ENCODE measurements around the gene MSH3. TPM values are rescaled to one million over a fixed set of nuclear protein-coding genes. Genes with fewer than 3 reads are reported as not detected.
A peak's percentile ranks its signal among the peaks of the same experiment; 100 is the strongest.

The MSH3 gene
- total RNA-seq, 3 donors from 2014 or later (not counting 1 experiment from before 2014, with no cell fraction given): 11.6 to 17.1 (median 15.5) TPM

DNA sequence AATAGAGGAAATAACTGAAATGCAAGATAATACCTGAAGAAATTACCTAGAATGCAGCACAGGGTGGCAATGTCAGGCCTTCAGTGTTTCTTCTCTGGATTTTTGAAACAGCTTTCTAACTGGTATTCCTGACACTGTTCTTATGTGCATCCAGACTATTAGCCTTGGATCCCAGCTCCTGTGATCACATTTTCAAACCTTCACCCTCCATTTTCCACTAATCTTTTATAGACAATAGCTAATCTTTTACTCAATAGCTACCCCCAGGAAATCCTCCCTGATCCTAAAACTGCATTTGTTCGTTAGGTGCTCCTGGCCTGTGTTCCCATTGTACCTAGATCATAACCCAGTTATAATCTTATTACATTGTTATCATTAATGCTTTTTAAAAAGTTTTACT is 101.8 kb downstream of the MSH3 start:
- H3K4me3 ChIP-seq (ENCODE audit: low read length): no peak overlapping the region
- Mint-ChIP-seq H3K9me3 (no peaks in the 10 kb centered on the region), H3K27ac (peak overlapping the region; percentile 91 to 94), H3K36me3 (no peaks in the 10 kb centered on the region), H3K4me1 (peaks cover 62 to 75% of the 10 kb centered on the region in 2 donors), H3K4me3 (peak overlapping the region; percentile 75), H3K27me3 (ENCODE audit: low read depth in 2 of 2) (no peaks in the 10 kb centered on the region)
- H3K27ac ChIP-seq (ENCODE audit: low read length): peak overlapping the region; percentile 92
- H3K9me3 ChIP-seq (ENCODE audit: control insufficient read depth, insufficient read depth, low read length): no peaks in the 10 kb centered on the region
- TF ChIP-seq, protein P1, sequence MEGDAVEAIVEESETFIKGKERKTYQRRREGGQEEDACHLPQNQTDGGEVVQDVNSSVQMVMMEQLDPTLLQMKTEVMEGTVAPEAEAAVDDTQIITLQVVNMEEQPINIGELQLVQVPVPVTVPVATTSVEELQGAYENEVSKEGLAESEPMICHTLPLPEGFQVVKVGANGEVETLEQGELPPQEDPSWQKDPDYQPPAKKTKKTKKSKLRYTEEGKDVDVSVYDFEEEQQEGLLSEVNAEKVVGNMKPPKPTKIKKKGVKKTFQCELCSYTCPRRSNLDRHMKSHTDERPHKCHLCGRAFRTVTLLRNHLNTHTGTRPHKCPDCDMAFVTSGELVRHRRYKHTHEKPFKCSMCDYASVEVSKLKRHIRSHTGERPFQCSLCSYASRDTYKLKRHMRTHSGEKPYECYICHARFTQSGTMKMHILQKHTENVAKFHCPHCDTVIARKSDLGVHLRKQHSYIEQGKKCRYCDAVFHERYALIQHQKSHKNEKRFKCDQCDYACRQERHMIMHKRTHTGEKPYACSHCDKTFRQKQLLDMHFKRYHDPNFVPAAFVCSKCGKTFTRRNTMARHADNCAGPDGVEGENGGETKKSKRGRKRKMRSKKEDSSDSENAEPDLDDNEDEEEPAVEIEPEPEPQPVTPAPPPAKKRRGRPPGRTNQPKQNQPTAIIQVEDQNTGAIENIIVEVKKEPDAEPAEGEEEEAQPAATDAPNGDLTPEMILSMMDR (IDR thresholded peaks at IDR 0.05): no peak
- H3K27me3 ChIP-seq (ENCODE audit: control insufficient read depth, insufficient read depth, low read length): no peaks in the 10 kb centered on the region
- intact Hi-C loops (cut with micrococcal nuclease): loop anchor here (5.0 kb wide), 2 partner anchors 91 to 206 kb away; partner anchors contain the start of gene RASGRF2
- ATAC-seq (peak; percentile 25 to 44 (median 31)), DNase-seq (peak in 1 of 2 donors; percentile 23)
- 33% methylated on average over 1 of the region's 1 CpG for WGBS (ENCODE audit: insufficient coverage)
- H3K36me3 ChIP-seq (ENCODE audit: control insufficient read depth, insufficient read depth, low read length): no peaks in the 10 kb centered on the region
- H3K4me1 ChIP-seq (ENCODE audit: control insufficient read depth, insufficient read depth, low read length): peaks cover 19% of the 10 kb centered on the region

DNA sequence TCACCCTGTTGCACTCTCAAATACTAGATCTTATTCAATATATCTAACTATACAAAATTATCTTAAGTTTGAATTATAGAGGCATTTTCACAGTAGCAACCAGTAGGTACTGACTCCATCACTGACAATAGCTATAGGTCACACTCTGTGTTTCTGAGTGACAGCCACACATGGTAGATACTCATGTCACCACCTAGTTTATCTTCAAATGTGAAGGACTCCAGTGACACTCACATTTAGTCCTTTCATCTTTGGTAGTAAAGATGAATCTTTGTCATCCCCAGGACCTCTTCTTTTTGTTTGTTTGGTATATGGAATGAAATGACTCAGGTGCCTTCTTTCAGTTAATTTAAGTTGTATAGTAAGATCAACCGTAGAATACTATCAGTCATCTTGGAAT is 102.8 kb downstream of the MSH3 start:
- Histone ChIP-seq H3K9me3 (ENCODE audit: control insufficient read depth, insufficient read depth, low read length) (no peaks in the 10 kb centered on the region), H3K27ac (ENCODE audit: low read length) (peak overlapping the region; percentile 92), H3K4me1 (ENCODE audit: control insufficient read depth, insufficient read depth, low read length) (peaks cover 19% of the 10 kb centered on the region), H3K27me3 (ENCODE audit: control insufficient read depth, insufficient read depth, low read length) (no peaks in the 10 kb centered on the region), H3K4me3 (ENCODE audit: low read length) (no peak overlapping the region), H3K36me3 (ENCODE audit: control insufficient read depth, insufficient read depth, low read length) (no peaks in the 10 kb centered on the region)
- TF ChIP-seq, protein P1 (IDR thresholded peaks at IDR 0.05): no peak
- no peaks in the 10 kb centered on the region for H3K36me3 Mint-ChIP-seq
- peak overlapping the region; percentile 57 for H3K4me3 Mint-ChIP-seq
- H3K27ac Mint-ChIP-seq: peak overlapping the region; percentile 91 to 94
- WGBS (ENCODE audit: insufficient coverage): no CpG with 5 or more reads among the region's 1 CpG
- peaks cover 62 to 70% of the 10 kb centered on the region in 2 donors for H3K4me1 Mint-ChIP-seq
- intact Hi-C loops (cut with micrococcal nuclease): loop anchor here (5.0 kb wide), 2 partner anchors 90 to 205 kb away; partner anchors contain the start of gene RASGRF2
- no peak for ATAC-seq
- H3K9me3 Mint-ChIP-seq: no peaks in the 10 kb centered on the region
- no peak for DNase-seq
- H3K27me3 Mint-ChIP-seq (ENCODE audit: low read depth in 2 of 2): no peaks in the 10 kb centered on the region

DNA sequence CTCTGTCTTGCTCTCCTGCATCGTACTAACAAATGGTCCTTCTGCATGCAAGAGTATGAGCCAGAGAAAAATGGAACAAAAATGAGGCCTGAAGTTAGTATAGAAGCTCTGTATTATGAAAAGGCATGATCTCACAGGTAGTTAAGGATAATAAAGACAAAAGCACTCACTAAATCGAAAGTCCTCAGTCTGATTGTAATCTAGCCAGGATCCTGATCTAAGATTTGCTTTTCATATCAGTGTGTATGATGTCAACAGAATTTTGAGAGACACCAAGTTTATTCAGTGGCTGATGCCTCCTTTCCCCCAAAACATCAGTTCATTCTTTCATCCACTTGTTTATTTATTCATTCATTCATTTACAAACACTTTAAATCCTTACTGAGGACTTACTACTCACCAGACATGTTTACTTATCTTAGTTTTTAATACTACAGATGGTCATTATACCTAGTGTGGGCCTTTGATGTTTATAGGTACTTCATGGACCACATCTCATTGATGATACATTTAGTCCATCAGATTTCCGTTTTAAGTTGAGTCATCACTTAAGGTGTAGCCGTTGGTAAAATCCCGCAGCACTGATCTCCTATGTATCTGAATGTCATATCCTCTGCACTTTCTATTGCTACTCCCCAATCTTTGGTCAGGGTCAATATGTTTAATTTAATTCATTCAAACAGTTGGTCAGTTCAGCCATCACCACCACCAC is 105.6 kb downstream of the MSH3 start:
- peaks cover 2% of the 10 kb centered on the region for H3K36me3 ChIP-seq (ENCODE audit: control insufficient read depth, insufficient read depth, low read length)
- no peak for ATAC-seq
- H3K27ac Mint-ChIP-seq: peak overlapping the region in 1 of 2 donors; percentile 50
- H3K9me3 ChIP-seq (ENCODE audit: control insufficient read depth, insufficient read depth, low read length): no peaks in the 10 kb centered on the region
- no peaks in the 10 kb centered on the region for H3K27me3 Mint-ChIP-seq (ENCODE audit: low read depth in 2 of 2)
- peaks cover 15% of the 10 kb centered on the region for H3K4me1 ChIP-seq (ENCODE audit: control insufficient read depth, insufficient read depth, low read length)
- H3K27ac ChIP-seq (ENCODE audit: low read length): no peak overlapping the region
- H3K27me3 ChIP-seq (ENCODE audit: control insufficient read depth, insufficient read depth, low read length): no peaks in the 10 kb centered on the region
- no peaks in the 10 kb centered on the region for H3K36me3 Mint-ChIP-seq
- TF ChIP-seq, protein P1 (IDR thresholded peaks at IDR 0.05): no peak
- H3K4me1 Mint-ChIP-seq: peaks cover 44 to 46% of the 10 kb centered on the region in 2 donors
- DNase-seq: no peak
- intact Hi-C loops (cut with micrococcal nuclease): loop anchor here (5.0 kb wide), 2 partner anchors 87 to 202 kb away; partner anchors contain the start of gene RASGRF2
- no peak overlapping the region for H3K4me3 Mint-ChIP-seq
- H3K4me3 ChIP-seq (ENCODE audit: low read length): no peak overlapping the region
- H3K9me3 Mint-ChIP-seq: no peaks in the 10 kb centered on the region
- 94% methylated on average over 5 of the region's 5 CpGs for WGBS (ENCODE audit: insufficient coverage)

All from natural killer cell (primary cell).